GM12878 (cell line): ENCODE measurements around the gene PLVAP. TPM values are rescaled to one million over a fixed set of nuclear protein-coding genes. Genes with fewer than 3 reads are reported as not detected.

Experiments used
- ASH2L ChIP-seq: fragments of 300-600, 200-600 bp; sonication (generic); IDR thresholded peaks from 2 replicates; pipeline ENCODE4 v1.6.1; 2017; ENCODE audit warnings: low read depth, mild to moderate bottlenecking, borderline replicate concordance
- BCL3 ChIP-seq: IDR thresholded peaks from 2 replicates; pipeline ENCODE4 v1.6.1; 2011; ENCODE audit warnings: borderline replicate concordance, low read depth, mild to moderate bottlenecking, moderate library complexity, low read length; ENCODE audit not compliant: insufficient read depth, poor library complexity, severe bottlenecking
- CBX5 ChIP-seq: sonication (generic); IDR thresholded peaks from 2 replicates; pipeline ENCODE4 v1.6.1; 2016; ENCODE audit warnings: low read depth, moderate library complexity, mild to moderate bottlenecking, inconsistent platforms
- CHD1 ChIP-seq: IDR thresholded peaks from 2 replicates; pipeline ENCODE4 v1.6.1; 2012; ENCODE audit warnings: low read depth, low read length, improper control_type of control experiment
- CREB1 ChIP-seq: IDR thresholded peaks from 2 replicates; pipeline ENCODE4 v1.6.1; 2012; ENCODE audit warnings: low read depth, mild to moderate bottlenecking, inconsistent platforms
- HDAC6 ChIP-seq: fragments of 200-600 bp; sonication (generic); IDR thresholded peaks from one replicate; pipeline ENCODE4 v1.8.0; 2017; ENCODE audit warnings: antibody characterized with exemption; ENCODE audit not compliant: unreplicated experiment
- NFIC ChIP-seq: IDR thresholded peaks from 2 replicates; pipeline ENCODE4 v1.6.1; 2012; ENCODE audit warnings: low read depth, mild to moderate bottlenecking, inconsistent platforms, low read length, moderate library complexity
- NR2C1 ChIP-seq: fragments of 450-650 bp; IDR thresholded peaks from 2 replicates; pipeline ENCODE4 v1.6.1; 2017; ENCODE audit warnings: antibody characterized with exemption, mild to moderate bottlenecking, moderate library complexity
- SMAD1 ChIP-seq: fragments of 450-650 bp; IDR thresholded peaks from 2 replicates; pipeline ENCODE4 v1.6.1; 2018; ENCODE audit warnings: mild to moderate bottlenecking, low read depth; ENCODE audit not compliant: partially characterized antibody
- SMC3 ChIP-seq: IDR thresholded peaks from 2 replicates; pipeline ENCODE4 v1.6.1; 2011; ENCODE audit warnings: low read length, improper control_type of control experiment, borderline replicate concordance
- SPI1 ChIP-seq: IDR thresholded peaks from 2 replicates; pipeline ENCODE4 v1.6.1; 2011; ENCODE audit warnings: low read depth, mild to moderate bottlenecking, low read length, moderate library complexity, borderline replicate concordance; ENCODE audit not compliant: insufficient read depth
- STAT3 ChIP-seq: IDR thresholded peaks from 2 replicates; pipeline ENCODE4 v1.6.1; 2011; ENCODE audit warnings: low read depth, low read length, improper control_type of control experiment
- YBX1 ChIP-seq: fragments of 450-650 bp; IDR thresholded peaks from 2 replicates; pipeline ENCODE4 v1.6.1; 2016; ENCODE audit warnings: antibody characterized with exemption
- ZBED1 ChIP-seq: IDR thresholded peaks from 2 replicates; pipeline ENCODE4 v1.6.1; 2016; ENCODE audit warnings: borderline replicate concordance
- ZNF687 ChIP-seq: fragments of 450-650 bp; IDR thresholded peaks from 2 replicates; pipeline ENCODE4 v1.6.1; 2017; ENCODE audit warnings: mild to moderate bottlenecking, moderate library complexity
- polyA plus RNA-seq, 11 experiments: library from polyadenylated mRNA; depleted of rRNA in 4 of 11; unstranded in 6 of 11; stranded (reverse) in 5 of 11; fragments of >200 nt; fragmentation: Nextera tagmentation in 4 of 11; fragmentation: Illumina TruSeq in 1 of 11; extraction: Ambion mirVana in 4 of 11; extraction: Trizol in 1 of 11; gene quantifications; 1 replicate in 1 of 11; 2 replicates in 10 of 11; pipeline versions ENCODE4 v1.2.1 to v1.2.3, GENCODE V29; 2011 to 2016; ENCODE audit warnings: inconsistent platforms in 2 of 11, missing spikeins in 2 of 11, low read depth in 1 of 11
- total RNA-seq, 4 experiments: library from RNA; depleted of rRNA in 3 of 4; stranded (reverse); fragments of >200 nt in 3 of 4; fragmentation: Illumina TruSeq in 1 of 4; extraction: Trizol in 1 of 4; gene quantifications; 2 replicates each; pipeline versions ENCODE4 v1.2.1 to v1.2.3, GENCODE V29; 2013 to 2021
- TF ChIP-seq, protein P1 (sequence below): fragments of 450-650 bp; formaldehyde crosslinking; IDR thresholded peaks from 2 replicates; pipeline ENCODE4 v1.5.0; 2022; ENCODE audit warnings: mild to moderate bottlenecking, missing genetic modification characterization
- TF ChIP-seq, protein P2 (sequence below): IDR thresholded peaks from 2 replicates; pipeline ENCODE4 v1.6.1; 2012; ENCODE audit warnings: mild to moderate bottlenecking, low read depth, low read length

The PLVAP gene
- total and polyA plus RNA-seq, 10 of the 15 experiments (the other 5 are each of a cell fraction or from before 2014, with no cell fraction given) = 0.03 to 0.54 (median 0.06) TPM; not detected in 4

- TF ChIP-seq, protein P1, sequence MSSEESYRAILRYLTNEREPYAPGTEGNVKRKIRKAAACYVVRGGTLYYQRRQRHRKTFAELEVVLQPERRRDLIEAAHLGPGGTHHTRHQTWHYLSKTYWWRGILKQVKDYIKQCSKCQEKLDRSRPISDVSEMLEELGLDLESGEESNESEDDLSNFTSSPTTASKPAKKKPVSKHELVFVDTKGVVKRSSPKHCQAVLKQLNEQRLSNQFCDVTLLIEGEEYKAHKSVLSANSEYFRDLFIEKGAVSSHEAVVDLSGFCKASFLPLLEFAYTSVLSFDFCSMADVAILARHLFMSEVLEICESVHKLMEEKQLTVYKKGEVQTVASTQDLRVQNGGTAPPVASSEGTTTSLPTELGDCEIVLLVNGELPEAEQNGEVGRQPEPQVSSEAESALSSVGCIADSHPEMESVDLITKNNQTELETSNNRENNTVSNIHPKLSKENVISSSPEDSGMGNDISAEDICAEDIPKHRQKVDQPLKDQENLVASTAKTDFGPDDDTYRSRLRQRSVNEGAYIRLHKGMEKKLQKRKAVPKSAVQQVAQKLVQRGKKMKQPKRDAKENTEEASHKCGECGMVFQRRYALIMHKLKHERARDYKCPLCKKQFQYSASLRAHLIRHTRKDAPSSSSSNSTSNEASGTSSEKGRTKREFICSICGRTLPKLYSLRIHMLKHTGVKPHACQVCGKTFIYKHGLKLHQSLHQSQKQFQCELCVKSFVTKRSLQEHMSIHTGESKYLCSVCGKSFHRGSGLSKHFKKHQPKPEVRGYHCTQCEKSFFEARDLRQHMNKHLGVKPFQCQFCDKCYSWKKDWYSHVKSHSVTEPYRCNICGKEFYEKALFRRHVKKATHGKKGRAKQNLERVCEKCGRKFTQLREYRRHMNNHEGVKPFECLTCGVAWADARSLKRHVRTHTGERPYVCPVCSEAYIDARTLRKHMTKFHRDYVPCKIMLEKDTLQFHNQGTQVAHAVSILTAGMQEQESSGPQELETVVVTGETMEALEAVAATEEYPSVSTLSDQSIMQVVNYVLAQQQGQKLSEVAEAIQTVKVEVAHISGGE (CRISPR knock-in tag) = no peak
- TF ChIP-seq HDAC6 (no peak), SMAD1 (no peak), SPI1 (peak; percentile 39; the same call in 1 of the 2 replicates), CBX5 (no peak), CREB1 (peak; percentile 81), ZBED1 (no peak), YBX1 (no peak), STAT3 (no peak), ZNF687 (no peak), NFIC (no peak), ASH2L (no peak), BCL3 (no peak), SMC3 (no peak), NR2C1 (0 out of 2 replicates have a peak, but pooled peaks have one; percentile 29), CHD1 (no peak)
- TF ChIP-seq, protein P2, sequence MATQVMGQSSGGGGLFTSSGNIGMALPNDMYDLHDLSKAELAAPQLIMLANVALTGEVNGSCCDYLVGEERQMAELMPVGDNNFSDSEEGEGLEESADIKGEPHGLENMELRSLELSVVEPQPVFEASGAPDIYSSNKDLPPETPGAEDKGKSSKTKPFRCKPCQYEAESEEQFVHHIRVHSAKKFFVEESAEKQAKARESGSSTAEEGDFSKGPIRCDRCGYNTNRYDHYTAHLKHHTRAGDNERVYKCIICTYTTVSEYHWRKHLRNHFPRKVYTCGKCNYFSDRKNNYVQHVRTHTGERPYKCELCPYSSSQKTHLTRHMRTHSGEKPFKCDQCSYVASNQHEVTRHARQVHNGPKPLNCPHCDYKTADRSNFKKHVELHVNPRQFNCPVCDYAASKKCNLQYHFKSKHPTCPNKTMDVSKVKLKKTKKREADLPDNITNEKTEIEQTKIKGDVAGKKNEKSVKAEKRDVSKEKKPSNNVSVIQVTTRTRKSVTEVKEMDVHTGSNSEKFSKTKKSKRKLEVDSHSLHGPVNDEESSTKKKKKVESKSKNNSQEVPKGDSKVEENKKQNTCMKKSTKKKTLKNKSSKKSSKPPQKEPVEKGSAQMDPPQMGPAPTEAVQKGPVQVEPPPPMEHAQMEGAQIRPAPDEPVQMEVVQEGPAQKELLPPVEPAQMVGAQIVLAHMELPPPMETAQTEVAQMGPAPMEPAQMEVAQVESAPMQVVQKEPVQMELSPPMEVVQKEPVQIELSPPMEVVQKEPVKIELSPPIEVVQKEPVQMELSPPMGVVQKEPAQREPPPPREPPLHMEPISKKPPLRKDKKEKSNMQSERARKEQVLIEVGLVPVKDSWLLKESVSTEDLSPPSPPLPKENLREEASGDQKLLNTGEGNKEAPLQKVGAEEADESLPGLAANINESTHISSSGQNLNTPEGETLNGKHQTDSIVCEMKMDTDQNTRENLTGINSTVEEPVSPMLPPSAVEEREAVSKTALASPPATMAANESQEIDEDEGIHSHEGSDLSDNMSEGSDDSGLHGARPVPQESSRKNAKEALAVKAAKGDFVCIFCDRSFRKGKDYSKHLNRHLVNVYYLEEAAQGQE = no peak
Measured at GRCh38 chr19:17303167-17303939, 73.8 kb downstream of the PLVAP start, which contains the start of gene ABHD8 (continued).
